Prostate gland (tissue), 2 donors: ENCODE measurements around the gene CDK4.

Source experiments
- CTCF ChIP-seq, 4 experiments: fragments of 200-600 bp in 2 of 4; fragments of 450-650 bp in 2 of 4; sonication (generic) in 2 of 4; IDR thresholded peaks; 1 replicate in 3 of 4; 2 replicates in 1 of 4; pipeline ENCODE4 v1.5.1; 2016 to 2019; ENCODE audit warnings: antibody characterized with exemption in 4 of 4, mild to moderate bottlenecking in 2 of 4, moderate library complexity in 2 of 4
- POLR2AphosphoS5 ChIP-seq: sonication (generic); formaldehyde crosslinking; IDR thresholded peaks from one replicate; pipeline ENCODE4 v1.6.1; 2017; ENCODE audit warnings: antibody characterized with exemption

- no peak for TF ChIP-seq POLR2AphosphoS5
- no peak for TF ChIP-seq CTCF (IDR thresholded peaks at IDR 0.05)
Observed at GRCh38 chr12:57718641-57719528, 33.2 kb downstream of the CDK4 start.
